Measurements from ENCODE around the gene GXYLT2. TPM values are rescaled to one million over a fixed set of nuclear protein-coding genes. Genes with fewer than 3 reads are reported as not detected.

The GXYLT2 gene
- 6.5 and 7.8 TPM in 2 replicates for total RNA-seq
- long read RNA-seq, partial matches to known transcripts: 1 of 1 reads
- long read RNA-seq, other reads (novel, unspliced or antisense): 0 of 1 reads

GRCh38 chr3:72887705-72888545, at the start of gene GXYLT2:
Gene GXYLT2 (plus strand): TSS chr3:72888046. CDS start chr3:72888234, 188 bp downstream.
- DNase-seq (ENCODE audit: extremely low spot score, unreplicated experiment): peak; percentile 85
- Mint-ChIP-seq H3K9me3 (ENCODE audit: unreplicated experiment) (peaks cover 5% of the 10 kb centered on the region), H3K36me3 (ENCODE audit: unreplicated experiment) (no peaks in the 10 kb centered on the region), H3K4me3 (ENCODE audit: unreplicated experiment) (peak within 1 kb of the TSS; percentile 74), H3K4me1 (ENCODE audit: unreplicated experiment) (peaks cover 47% of the 10 kb centered on the region), H3K27ac (ENCODE audit: unreplicated experiment) (peak within 1 kb of the TSS; percentile 36), H3K27me3 (ENCODE audit: unreplicated experiment) (peaks cover 4% of the 10 kb centered on the region)
- TF ChIP-seq CTCF (IDR thresholded peaks at IDR 0.05): no peak

GRCh38 chr3:72839057-72839456, 48.8 kb upstream of the GXYLT2 start:
- Mint-ChIP-seq H3K27me3 (ENCODE audit: unreplicated experiment) (no peaks in the 10 kb centered on the region), H3K27ac (ENCODE audit: unreplicated experiment) (no peak overlapping the region), H3K4me1 (ENCODE audit: unreplicated experiment) (peaks cover 9% of the 10 kb centered on the region), H3K36me3 (ENCODE audit: unreplicated experiment) (peaks cover 41% of the 10 kb centered on the region), H3K9me3 (ENCODE audit: unreplicated experiment) (no peaks in the 10 kb centered on the region), H3K4me3 (ENCODE audit: unreplicated experiment) (no peak overlapping the region)
- no peak for DNase-seq (ENCODE audit: extremely low spot score, unreplicated experiment)
- TF ChIP-seq CTCF (IDR thresholded peaks at IDR 0.05): no peak

GRCh38 chr3:72844436-72844993, 43.3 kb upstream of the GXYLT2 start:
- TF ChIP-seq CTCF (IDR thresholded peaks at IDR 0.05): no peak
- Mint-ChIP-seq H3K27ac (ENCODE audit: unreplicated experiment) (no peak overlapping the region), H3K9me3 (ENCODE audit: unreplicated experiment) (no peaks in the 10 kb centered on the region), H3K27me3 (ENCODE audit: unreplicated experiment) (peaks cover 7% of the 10 kb centered on the region), H3K4me3 (ENCODE audit: unreplicated experiment) (no peak overlapping the region), H3K4me1 (ENCODE audit: unreplicated experiment) (peaks cover 42% of the 10 kb centered on the region), H3K36me3 (ENCODE audit: unreplicated experiment) (peaks cover 17% of the 10 kb centered on the region)
- no peak for DNase-seq (ENCODE audit: extremely low spot score, unreplicated experiment)

- TF ChIP-seq CTCF (IDR thresholded peaks at IDR 0.05): no peak
- DNase-seq (ENCODE audit: extremely low spot score, unreplicated experiment): no peak
- H3K9me3 Mint-ChIP-seq (ENCODE audit: unreplicated experiment): no peaks in the 10 kb centered on the region
- peaks cover 8% of the 10 kb centered on the region for H3K36me3 Mint-ChIP-seq (ENCODE audit: unreplicated experiment)
- peaks cover 42% of the 10 kb centered on the region for H3K4me1 Mint-ChIP-seq (ENCODE audit: unreplicated experiment)
- no peak overlapping the region for H3K27ac Mint-ChIP-seq (ENCODE audit: unreplicated experiment)
- no peak overlapping the region for H3K4me3 Mint-ChIP-seq (ENCODE audit: unreplicated experiment)
- peaks cover 7% of the 10 kb centered on the region for H3K27me3 Mint-ChIP-seq (ENCODE audit: unreplicated experiment)
Measured at GRCh38 chr3:72846166-72846565, 41.7 kb upstream of the GXYLT2 start.

GRCh38 chr3:72847282-72847681, 40.6 kb upstream of the GXYLT2 start:
- no peak for DNase-seq (ENCODE audit: extremely low spot score, unreplicated experiment)
- no peak for TF ChIP-seq CTCF (IDR thresholded peaks at IDR 0.05)
- no peaks in the 10 kb centered on the region for H3K9me3 Mint-ChIP-seq (ENCODE audit: unreplicated experiment)
- H3K36me3 Mint-ChIP-seq (ENCODE audit: unreplicated experiment): peaks cover 2% of the 10 kb centered on the region
- H3K27me3 Mint-ChIP-seq (ENCODE audit: unreplicated experiment): peaks cover 7% of the 10 kb centered on the region
- peak overlapping the region; percentile 53 for H3K27ac Mint-ChIP-seq (ENCODE audit: unreplicated experiment)
- peak overlapping the region; percentile 94 for H3K4me3 Mint-ChIP-seq (ENCODE audit: unreplicated experiment)
- peaks cover 42% of the 10 kb centered on the region for H3K4me1 Mint-ChIP-seq (ENCODE audit: unreplicated experiment)
